GM20000 (cell line): ENCODE measurements around the gene VPS51.

Experiments
- DNase-seq: peaks from one replicate; pipeline ENCODE4 v3.0.0; 2012; ENCODE audit warnings: low spot score
- CTCF ChIP-seq: IDR thresholded peaks from 2 replicates; pipeline ENCODE4 v1.5.1; 2012; ENCODE audit warnings: mild to moderate bottlenecking, control low read depth; ENCODE audit errors: extremely low read depth, missing control alignments

Gene VPS51

DNA sequence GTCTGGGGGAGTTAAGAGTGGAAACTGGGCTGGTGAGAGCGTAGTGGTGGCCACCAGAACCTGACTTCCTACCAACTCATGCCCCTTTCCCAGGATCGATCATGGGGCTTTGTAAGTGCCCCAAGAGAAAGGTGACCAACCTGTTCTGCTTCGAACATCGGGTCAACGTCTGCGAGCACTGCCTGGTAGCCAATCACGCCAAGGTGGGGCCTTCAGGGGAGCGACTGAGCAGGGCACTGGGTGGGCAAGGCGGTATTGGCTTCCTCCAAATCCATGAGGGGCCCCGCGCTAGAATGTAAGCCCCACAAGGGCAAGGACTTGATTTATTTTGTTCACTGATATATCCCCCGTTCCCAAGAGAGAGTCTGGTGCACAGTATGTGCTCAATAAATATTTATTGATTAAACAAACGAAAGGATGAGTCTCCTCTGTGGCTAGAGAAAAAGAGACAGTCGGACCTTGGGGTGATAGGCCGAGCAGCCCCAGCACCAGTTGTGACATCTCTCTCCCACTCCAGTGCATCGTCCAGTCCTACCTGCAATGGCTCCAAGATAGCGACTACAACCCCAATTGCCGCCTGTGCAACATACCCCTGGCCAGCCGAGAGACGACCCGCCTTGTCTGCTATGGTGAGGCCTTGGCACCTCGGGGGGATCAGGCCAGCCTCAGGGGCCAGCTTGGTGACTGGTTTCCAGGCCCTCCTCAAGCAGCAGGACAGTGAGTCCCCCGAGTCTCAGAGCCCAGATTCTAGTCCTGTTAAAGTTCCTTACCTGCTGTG lies 11.2 kb upstream of the VPS51 start:
- no peak for TF ChIP-seq CTCF

GRCh38 chr11:65085446-65085845 lies 10.6 kb upstream of the VPS51 start:
- TF ChIP-seq CTCF: no peak
- no peak for DNase-seq

More for the DNA sequence above, 11.2 kb upstream of the VPS51 start:
- DNase-seq: no peak

DNA sequence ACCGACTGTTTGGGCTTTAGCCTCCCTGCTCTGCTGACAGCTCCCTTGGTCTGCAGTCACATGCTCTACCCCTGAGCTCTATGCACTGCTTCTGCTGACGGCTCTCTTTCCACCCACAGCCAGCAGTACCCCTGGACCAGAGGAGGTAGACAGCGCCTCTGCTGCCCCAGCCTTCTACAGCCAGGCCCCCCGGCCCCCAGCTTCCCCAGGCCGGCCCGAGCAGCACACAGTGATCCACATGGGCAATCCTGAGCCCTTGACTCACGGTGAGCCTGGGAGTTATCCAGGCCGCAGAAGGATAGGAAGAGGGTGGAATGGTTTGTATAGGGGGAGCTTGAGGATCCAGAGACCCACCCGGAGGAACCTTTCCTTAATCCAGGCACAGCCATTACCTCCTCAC lies 9.2 kb upstream of the VPS51 start:
- DNase-seq: no peak
- TF ChIP-seq CTCF: no peak

DNA sequence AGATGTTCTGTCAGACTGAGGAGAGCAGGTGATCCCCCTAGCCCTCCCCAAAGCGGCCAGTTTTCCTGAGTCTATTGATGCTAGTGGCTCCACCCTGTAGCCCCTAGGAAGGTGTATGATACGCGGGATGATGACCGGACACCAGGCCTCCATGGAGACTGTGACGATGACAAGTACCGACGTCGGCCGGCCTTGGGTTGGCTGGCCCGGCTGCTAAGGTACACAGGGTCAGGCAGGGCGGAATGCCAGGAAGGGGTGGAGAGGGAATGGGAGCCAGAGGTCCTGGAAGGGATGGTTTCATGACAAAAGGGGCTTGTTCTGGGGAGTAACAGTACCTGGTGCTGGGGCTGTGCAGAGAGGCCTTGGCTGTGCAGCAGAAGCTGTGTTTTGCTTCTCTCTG lies 8.8 kb upstream of the VPS51 start:
- DNase-seq: no peak
- no peak for TF ChIP-seq CTCF

DNA sequence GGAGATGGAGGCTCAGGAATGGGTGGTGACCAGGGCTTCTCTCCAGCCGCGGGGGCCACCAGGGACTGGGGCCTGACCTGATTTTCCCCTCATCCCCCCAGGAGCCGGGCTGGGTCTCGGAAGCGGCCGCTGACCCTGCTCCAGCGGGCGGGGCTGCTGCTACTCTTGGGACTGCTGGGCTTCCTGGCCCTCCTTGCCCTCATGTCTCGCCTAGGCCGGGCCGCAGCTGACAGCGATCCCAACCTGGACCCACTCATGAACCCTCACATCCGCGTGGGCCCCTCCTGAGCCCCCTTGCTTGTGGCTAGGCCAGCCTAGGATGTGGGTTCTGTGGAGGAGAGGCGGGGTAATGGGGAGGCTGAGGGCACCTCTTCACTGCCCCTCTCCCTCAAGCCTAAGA lies 8.2 kb upstream of the VPS51 start:
- TF ChIP-seq CTCF: no peak
- DNase-seq: no peak

DNA sequence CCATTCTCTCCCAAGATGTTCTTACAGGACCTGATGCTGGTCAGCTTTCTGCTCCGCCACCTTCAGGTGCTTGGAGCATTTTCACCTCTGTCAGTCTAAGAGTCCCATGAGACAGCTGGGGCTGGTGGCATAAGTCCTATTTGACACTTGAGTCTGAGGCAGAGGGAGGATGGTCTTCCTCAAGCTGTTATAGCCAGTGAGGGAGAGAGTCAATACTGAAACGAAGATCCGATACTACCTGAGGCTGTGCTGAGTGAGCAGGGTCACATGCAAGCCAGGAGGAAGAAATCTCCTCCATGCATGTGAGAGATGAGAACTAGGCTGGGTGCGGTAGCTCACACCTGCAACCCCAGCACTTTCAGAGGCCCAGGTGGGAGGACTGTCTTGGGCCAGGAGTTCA lies 6.4 kb upstream of the VPS51 start:
- no peak for DNase-seq
- TF ChIP-seq CTCF: no peak

DNA sequence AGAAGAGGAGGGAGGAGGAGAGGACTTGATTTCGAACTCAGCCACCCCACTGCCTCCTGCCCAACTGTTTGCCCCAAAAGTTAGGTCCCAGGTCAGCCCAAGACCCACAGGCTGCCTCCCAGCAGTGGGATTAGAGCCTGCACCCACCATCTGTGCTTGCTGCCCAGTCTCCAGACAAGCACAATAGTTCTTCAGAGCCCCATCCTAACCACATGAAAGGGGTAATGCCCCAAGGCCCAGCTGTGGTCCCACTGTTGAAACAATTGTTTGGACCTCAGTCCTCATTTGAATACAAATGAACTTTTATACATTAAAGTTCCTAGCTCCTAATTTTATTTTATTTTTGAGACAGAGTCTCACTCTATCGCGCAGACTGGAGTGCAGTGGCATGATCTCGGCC lies 5.4 kb upstream of the VPS51 start:
- TF ChIP-seq CTCF: no peak
- DNase-seq: no peak
